Brain microvascular endothelial cell (primary cell): ENCODE data around the gene VTI1A.

ENCODE experiments used
- DNase-seq: peaks from one replicate; pipeline ENCODE4 v3.0.0-alpha.2; 2020
- H3K27ac ChIP-seq: fragments of 250-450 bp; sonication (Bioruptor Pico); 2 replicates; pipeline ENCODE4 v1.5.1; 2020; ENCODE audit warnings: mild to moderate bottlenecking, moderate library complexity
- H3K27me3 ChIP-seq: fragments of 250-450 bp; sonication (Bioruptor Pico); replicated peaks from 2 replicates; pipeline ENCODE4 v1.5.1; 2020; ENCODE audit warnings: mild to moderate bottlenecking
- H3K36me3 ChIP-seq: fragments of 250-450 bp; sonication (Bioruptor Pico); replicated peaks from 2 replicates; pipeline ENCODE4 v1.5.1; 2020; ENCODE audit warnings: mild to moderate bottlenecking
- H3K4me3 ChIP-seq: 2 replicates; pipeline ENCODE4 v1.5.1; 2011; ENCODE audit warnings: low read depth, mild to moderate bottlenecking, control low read depth, low read length, moderate library complexity
- CTCF ChIP-seq: IDR thresholded peaks from 2 replicates; pipeline ENCODE4 v1.5.1; 2011; ENCODE audit warnings: low read depth, mild to moderate bottlenecking, moderate library complexity, low read length, control low read depth, inconsistent platforms; ENCODE audit errors: missing control alignments
- in situ Hi-C: cut with HindIII; loops from 2 replicates; pipeline ENCODE4 v1.10.0; 2017; ENCODE audit warnings: low sequenced_read_pairs, low pct_ligation_motif_present

The VTI1A gene

GRCh38 chr10:112512294-112512693 lies 65.3 kb downstream of the VTI1A start:
- in situ Hi-C loops: no loop called here
- DNase-seq: no peak
- no peaks in the 10 kb centered on the region for H3K27me3 ChIP-seq
- H3K4me3 ChIP-seq: no peak overlapping the region
- H3K27ac ChIP-seq: no peak overlapping the region
- H3K36me3 ChIP-seq: no peaks in the 10 kb centered on the region
- TF ChIP-seq CTCF: no peak

GRCh38 chr10:112515126-112515525 lies 68.1 kb downstream of the VTI1A start:
- no peak for TF ChIP-seq CTCF
- H3K4me3 ChIP-seq: no peak overlapping the region
- no peak overlapping the region for H3K27ac ChIP-seq
- in situ Hi-C loops: no loop called here
- no peaks in the 10 kb centered on the region for H3K27me3 ChIP-seq
- H3K36me3 ChIP-seq: no peaks in the 10 kb centered on the region
- no peak for DNase-seq

- H3K27ac ChIP-seq: no peak overlapping the region
- H3K27me3 ChIP-seq: no peaks in the 10 kb centered on the region
- H3K36me3 ChIP-seq: no peaks in the 10 kb centered on the region
- TF ChIP-seq CTCF: no peak
- DNase-seq: no peak
- no peak overlapping the region for H3K4me3 ChIP-seq
- in situ Hi-C loops: no loop called here
These were observed 68.8 kb downstream of the VTI1A start for GRCh38 chr10:112515852-112516251.

- Histone ChIP-seq H3K27ac (no peak overlapping the region), H3K36me3 (no peaks in the 10 kb centered on the region), H3K4me3 (no peak overlapping the region), H3K27me3 (no peaks in the 10 kb centered on the region)
- DNase-seq: no peak
- in situ Hi-C loops: no loop called here
- TF ChIP-seq CTCF: no peak
These were observed 70.4 kb downstream of the VTI1A start for GRCh38 chr10:112517451-112517862.

GRCh38 chr10:112519133-112519761 lies 72.2 kb downstream of the VTI1A start:
- no peak for DNase-seq
- H3K27me3 ChIP-seq: no peaks in the 10 kb centered on the region
- H3K27ac ChIP-seq: no peak overlapping the region
- no peaks in the 10 kb centered on the region for H3K36me3 ChIP-seq
- TF ChIP-seq CTCF: no peak
- in situ Hi-C loops: no loop called here
- H3K4me3 ChIP-seq: no peak overlapping the region

GRCh38 chr10:112520914-112521313 lies 73.9 kb downstream of the VTI1A start:
- H3K27me3 ChIP-seq: no peaks in the 10 kb centered on the region
- no peak overlapping the region for H3K4me3 ChIP-seq
- TF ChIP-seq CTCF: no peak
- no peaks in the 10 kb centered on the region for H3K36me3 ChIP-seq
- no peak overlapping the region for H3K27ac ChIP-seq
- no peak for DNase-seq
- in situ Hi-C loops: no loop called here
